PC-9 (cell line): ENCODE results near the gene TSPAN18. TPM values are rescaled to one million over a fixed set of nuclear protein-coding genes. Genes with fewer than 3 reads are reported as not detected.

Experiments used
- BruUV-seq: library from RNA; stranded (reverse); fragments of 400-500 nt; replicated peaks from 2 replicates; lab custom pipeline; 2021; lab: Mats Ljungman, UMichigan
- CTCF ChIA-PET: fragments of 300-600 bp; sonication (Branson Sonifier 250); formaldehyde crosslinking; loops from one replicate; lab custom pipeline; 2022; ENCODE audit warnings: antibody characterized with exemption; lab: Charles Lee
- POLR2A ChIA-PET: fragments of 300-600 bp; sonication (Branson Sonifier 250); formaldehyde crosslinking; loops from one replicate; lab custom pipeline; 2022; ENCODE audit warnings: antibody characterized with exemption; ENCODE audit not compliant: unreplicated experiment; lab: Charles Lee
- DNase-seq, 2 experiments: peaks; one replicate each; pipeline versions ENCODE4 v3.0.0 to v3.0.0-alpha.2; 2015 to 2022; ENCODE audit warnings: mixed read lengths in 1 of 2
- H2AFZ ChIP-seq: fragments of 200-600 bp; sonication (generic); 2 replicates; pipeline ENCODE4 v1.8.1; 2017; ENCODE audit warnings: antibody characterized with exemption
- H3F3A ChIP-seq: fragments of 200-600 bp; sonication (generic); 2 replicates; pipeline ENCODE4 v1.8.1; 2017; ENCODE audit warnings: antibody characterized with exemption, mild to moderate bottlenecking, low read depth; ENCODE audit not compliant: insufficient read depth
- H3K27ac ChIP-seq: fragments of 200-600 bp; sonication (generic); 2 replicates; pipeline ENCODE4 v1.6.1; 2016; ENCODE audit warnings: mixed run types
- H3K27me3 ChIP-seq: fragments of 200-600 bp; sonication (generic); 2 replicates; pipeline ENCODE4 v1.6.1; 2016; ENCODE audit warnings: low read depth, mixed run types; ENCODE audit not compliant: insufficient read depth
- H3K36me3 ChIP-seq: fragments of 200-600 bp; sonication (generic); 2 replicates; pipeline ENCODE4 v1.6.1; 2016; ENCODE audit warnings: low read depth, mixed run types
- H3K4me1 ChIP-seq: fragments of 200-600 bp; sonication (generic); replicated peaks from 2 replicates; pipeline ENCODE4 v1.6.1; 2016; ENCODE audit warnings: mixed run types; ENCODE audit not compliant: insufficient read depth
- H3K4me2 ChIP-seq: fragments of 200-600 bp; sonication (generic); 2 replicates; pipeline ENCODE4 v1.6.1; 2017; ENCODE audit warnings: mixed run types
- H3K4me3 ChIP-seq: fragments of 200-600 bp; sonication (generic); 2 replicates; pipeline ENCODE4 v1.6.1; 2016; ENCODE audit warnings: mixed run types
- H3K79me2 ChIP-seq: fragments of 200-600 bp; sonication (generic); 2 replicates; pipeline ENCODE4 v1.6.1; 2017; ENCODE audit warnings: low read depth, mixed run types
- H3K9me2 ChIP-seq: fragments of 200-600 bp; sonication (generic); 2 replicates; pipeline ENCODE4 v1.8.1; 2017; ENCODE audit warnings: mild to moderate bottlenecking; ENCODE audit not compliant: insufficient read depth
- H3K9me3 ChIP-seq: fragments of 200-600 bp; sonication (generic); 2 replicates; pipeline ENCODE4 v1.8.1; 2016; ENCODE audit warnings: low read depth; ENCODE audit not compliant: insufficient read depth
- H4K20me1 ChIP-seq: fragments of 200-600 bp; sonication (generic); 2 replicates; pipeline ENCODE4 v1.8.1; 2017; ENCODE audit not compliant: insufficient read depth
- CTCF ChIP-seq: fragments of 200-600 bp; sonication (generic); conservative IDR thresholded peaks from 2 replicates; pipeline ENCODE4 v1.6.1; 2017; ENCODE audit warnings: mixed run types, antibody characterized with exemption, mild to moderate bottlenecking, moderate library complexity
- EZH2 ChIP-seq: fragments of 200-600 bp; sonication (generic); IDR thresholded peaks from 2 replicates; pipeline ENCODE4 v1.8.0; 2017; ENCODE audit warnings: antibody characterized with exemption, low read depth
- intact Hi-C: fragments of 100-400 bp; cut with micrococcal nuclease; formaldehyde crosslinking; loops from one replicate; pipeline ENCODE4 v1.10.0; 2022; ENCODE audit not compliant: unreplicated experiment
- total RNA-seq: library from RNA; stranded (reverse); gene quantifications from 2 replicates; pipeline ENCODE4 v1.2.3, GENCODE V29; 2021

The TSPAN18 gene
- total RNA-seq, 1 experiment from 2014 or later = not detected

GRCh38 chr11:44947114-44947513 lies 220.4 kb downstream of the TSPAN18 start:
- Histone ChIP-seq H3K4me2 (no peak overlapping the region), H4K20me1 (no peaks in the 10 kb centered on the region; the same call in 1 of the 2 replicates), H3K9me2 (no peaks in the 10 kb centered on the region), H2AFZ (no peak overlapping the region), H3K79me2 (no peaks in the 10 kb centered on the region), H3K4me1 (no peaks in the 10 kb centered on the region), H3K9me3 (no peaks in the 10 kb centered on the region), H3K27ac (no peak overlapping the region), H3K27me3 (no peaks in the 10 kb centered on the region), H3K36me3 (no peaks in the 10 kb centered on the region), H3F3A (no peaks in the 10 kb centered on the region), H3K4me3 (no peak overlapping the region)
- DNase-seq = no peak
- ChIA-PET POLR2A (no interaction called here), CTCF (no interaction called here)
- intact Hi-C loops = no loop called here
- no peak for TF ChIP-seq EZH2
- no peak for TF ChIP-seq CTCF
- no TSS peak for BruUV-seq

GRCh38 chr11:44948155-44948554 lies 221.4 kb downstream of the TSPAN18 start:
- ChIA-PET POLR2A (no interaction called here), CTCF (interaction anchor here (0.6 kb wide), 1 partner anchor 125 kb away, joined by 3 read pairs; no protein-coding TSS in a partner anchor)
- Histone ChIP-seq H3K27me3 (no peaks in the 10 kb centered on the region), H4K20me1 (no peaks in the 10 kb centered on the region; the same call in 1 of the 2 replicates), H3K36me3 (no peaks in the 10 kb centered on the region), H3K79me2 (no peaks in the 10 kb centered on the region), H3K4me1 (no peaks in the 10 kb centered on the region), H3K9me3 (no peaks in the 10 kb centered on the region), H3F3A (no peaks in the 10 kb centered on the region), H3K9me2 (no peaks in the 10 kb centered on the region), H3K4me2 (no peak overlapping the region), H3K4me3 (no peak overlapping the region), H2AFZ (no peak overlapping the region), H3K27ac (no peak overlapping the region)
- no peak for TF ChIP-seq EZH2
- no peak for TF ChIP-seq CTCF
- intact Hi-C loops = no loop called here
- no TSS peak for BruUV-seq
- DNase-seq = no peak

- no peaks in the 10 kb centered on the region for H3K9me2 ChIP-seq
- DNase-seq = no peak
- ChIA-PET POLR2A (no interaction called here), CTCF (interaction anchor here (0.7 kb wide), 1 partner anchor 822 kb away, joined by 3 read pairs; no protein-coding TSS in a partner anchor)
- H3K4me3 ChIP-seq = no peak overlapping the region
- no peaks in the 10 kb centered on the region for H3K9me3 ChIP-seq
- H3K36me3 ChIP-seq = no peaks in the 10 kb centered on the region
- H4K20me1 ChIP-seq = no peaks in the 10 kb centered on the region; the same call in 1 of the 2 replicates
- BruUV-seq = no TSS peak
- no peak overlapping the region for H3K4me2 ChIP-seq
- peak; percentile 41; the same call in 1 of the 2 replicates for TF ChIP-seq CTCF
- no peak for TF ChIP-seq EZH2
- H3K27me3 ChIP-seq = no peaks in the 10 kb centered on the region
- H3K27ac ChIP-seq = no peak overlapping the region
- intact Hi-C loops = no loop called here
- no peaks in the 10 kb centered on the region for H3K79me2 ChIP-seq
- H2AFZ ChIP-seq = no peak overlapping the region
- H3K4me1 ChIP-seq = no peaks in the 10 kb centered on the region
- H3F3A ChIP-seq = no peaks in the 10 kb centered on the region
Observed at GRCh38 chr11:44949160-44950030, 222.6 kb downstream of the TSPAN18 start.
